CD4-positive, alpha-beta T cell treated with Interleukin-2 at 100 ng/mL for 4 hours (primary cell): Measurements from ENCODE around the gene ADGRL3.

Experiments used
- DNase-seq: peaks from one replicate; pipeline ENCODE4 v3.0.0-alpha.2; 2020; ENCODE audit warnings: low spot score

Gene ADGRL3

GRCh38 chr4:61553557-61554125 lies 353.5 kb downstream of the ADGRL3 start:
- no peak for DNase-seq

GRCh38 chr4:61555789-61556188 lies 355.7 kb downstream of the ADGRL3 start:
- no peak for DNase-seq

GRCh38 chr4:61556277-61556676 lies 356.2 kb downstream of the ADGRL3 start:
- DNase-seq = no peak

- no peak for DNase-seq
Measured at GRCh38 chr4:61559396-61559795, 359.3 kb downstream of the ADGRL3 start.

GRCh38 chr4:61561028-61561427 lies 360.9 kb downstream of the ADGRL3 start:
- no peak for DNase-seq

- DNase-seq = no peak
Measured at GRCh38 chr4:61571761-61572559, 371.8 kb downstream of the ADGRL3 start.

GRCh38 chr4:61575796-61576195 lies 375.7 kb downstream of the ADGRL3 start:
- DNase-seq = no peak

- no peak for DNase-seq
Measured at GRCh38 chr4:61579786-61580185, 379.7 kb downstream of the ADGRL3 start.

- DNase-seq = no peak
Measured at GRCh38 chr4:61580721-61581377, 380.7 kb downstream of the ADGRL3 start.

- DNase-seq = no peak
Measured at GRCh38 chr4:61583696-61584095, 383.6 kb downstream of the ADGRL3 start.

- DNase-seq = no peak
Measured at GRCh38 chr4:61588621-61589402, 388.7 kb downstream of the ADGRL3 start.

- no peak for DNase-seq
Measured at GRCh38 chr4:61590881-61591280, 390.8 kb downstream of the ADGRL3 start.

GRCh38 chr4:61596606-61597340 lies 396.6 kb downstream of the ADGRL3 start:
- no peak for DNase-seq

- no peak for DNase-seq
Measured at GRCh38 chr4:61603086-61603485, 403.0 kb downstream of the ADGRL3 start.

GRCh38 chr4:61604054-61604453 lies 403.9 kb downstream of the ADGRL3 start:
- DNase-seq = no peak

GRCh38 chr4:61605984-61606383 lies 405.9 kb downstream of the ADGRL3 start:
- no peak for DNase-seq

GRCh38 chr4:61614231-61614630 lies 414.1 kb downstream of the ADGRL3 start:
- no peak for DNase-seq

GRCh38 chr4:61619528-61619927 lies 419.4 kb downstream of the ADGRL3 start:
- DNase-seq = no peak

- no peak for DNase-seq
Measured at GRCh38 chr4:61628282-61628681, 428.2 kb downstream of the ADGRL3 start.

GRCh38 chr4:61628727-61629126 lies 428.6 kb downstream of the ADGRL3 start:
- DNase-seq = no peak

- DNase-seq = no peak
Measured at GRCh38 chr4:61630548-61630947, 430.4 kb downstream of the ADGRL3 start.

- DNase-seq = no peak
Measured at GRCh38 chr4:61638591-61638990, 438.5 kb downstream of the ADGRL3 start.
